OCI-LY7 (cell line): ENCODE data around the gene ANOS1. TPM values are rescaled to one million over a fixed set of nuclear protein-coding genes. Genes with fewer than 3 reads are reported as not detected.

ENCODE experiments used
- BruUV-seq: library from RNA; stranded (reverse); fragments of 400-500 nt; replicated peaks from 2 replicates; lab custom pipeline; 2021; lab: Mats Ljungman, UMichigan
- CTCF ChIA-PET: fragments of 300-600 bp; sonication (Branson Sonifier 250); formaldehyde crosslinking; loops from one replicate; lab custom pipeline; 2022; ENCODE audit warnings: antibody characterized with exemption; ENCODE audit not compliant: unreplicated experiment; lab: Charles Lee
- POLR2A ChIA-PET: fragments of 300-600 bp; sonication (Branson Sonifier 250); formaldehyde crosslinking; loops from one replicate; lab custom pipeline; 2022; ENCODE audit warnings: antibody characterized with exemption; lab: Charles Lee
- DNase-seq: peaks from one replicate; pipeline ENCODE4 v3.0.0-alpha.2; 2015; ENCODE audit warnings: low spot score
- H2AFZ ChIP-seq: fragments of 200-600 bp; sonication (generic), shearing (Covaris generic); 2 replicates; pipeline ENCODE4 v1.6.1; 2014; ENCODE audit warnings: mild to moderate bottlenecking, antibody characterized with exemption, low read length, moderate library complexity
- H3K27ac ChIP-seq: fragments of 200-600 bp; sonication (generic); 2 replicates; pipeline ENCODE4 v1.5.1; 2014; ENCODE audit warnings: mixed run types, low read depth, mild to moderate bottlenecking, moderate library complexity, low read length, inconsistent platforms; ENCODE audit not compliant: poor library complexity, severe bottlenecking
- H3K36me3 ChIP-seq: fragments of 200-600 bp; sonication (generic); 2 replicates; pipeline ENCODE4 v1.6.1; 2014; ENCODE audit warnings: mild to moderate bottlenecking, antibody characterized with exemption, low read length, moderate library complexity, mixed read lengths; ENCODE audit not compliant: insufficient read depth
- H3K4me1 ChIP-seq: fragments of 200-600 bp; sonication (generic); 2 replicates; pipeline ENCODE4 v1.5.1; 2014; ENCODE audit warnings: mild to moderate bottlenecking, low read length; ENCODE audit not compliant: insufficient read depth, poor library complexity, severe bottlenecking
- H3K4me2 ChIP-seq: fragments of 200-600 bp; sonication (generic); 2 replicates; pipeline ENCODE4 v1.6.1; 2014; ENCODE audit warnings: mild to moderate bottlenecking, low read length
- H3K4me3 ChIP-seq: fragments of 200-600 bp; sonication (generic); 2 replicates; pipeline ENCODE4 v1.5.1; 2014; ENCODE audit warnings: mild to moderate bottlenecking, low read depth, low read length; ENCODE audit not compliant: poor library complexity, severe bottlenecking
- H3K79me2 ChIP-seq: fragments of 200-600 bp; sonication (generic); 2 replicates; pipeline ENCODE4 v1.6.1; 2016; ENCODE audit warnings: low read depth, mild to moderate bottlenecking, low read length, moderate library complexity, mixed read lengths; ENCODE audit not compliant: insufficient read depth
- H3K9me2 ChIP-seq: fragments of 200-600 bp; sonication (generic); 2 replicates; pipeline ENCODE4 v1.6.1; 2016; ENCODE audit warnings: mild to moderate bottlenecking, low read length, mixed read lengths; ENCODE audit not compliant: insufficient read depth
- H3K9me3 ChIP-seq: fragments of 200-600 bp; sonication (generic); 2 replicates; pipeline ENCODE4 v1.6.1; 2014; ENCODE audit warnings: mild to moderate bottlenecking, mixed run types, low read length, mixed read lengths
- H4K20me1 ChIP-seq: fragments of 200-600 bp; sonication (generic); 2 replicates; pipeline ENCODE4 v1.6.1; 2014; ENCODE audit warnings: mild to moderate bottlenecking, antibody characterized with exemption, low read length, moderate library complexity, mixed read lengths; ENCODE audit not compliant: insufficient read depth
- CTCF ChIP-seq: fragments of 200-600 bp; sonication (generic); conservative IDR thresholded peaks from 2 replicates; pipeline ENCODE4 v1.5.1; 2014; ENCODE audit warnings: mild to moderate bottlenecking, antibody characterized with exemption, low read length, moderate library complexity, mixed read lengths
- EZH2phosphoT487 ChIP-seq: fragments of 200-600 bp; sonication (generic); IDR thresholded peaks from 2 replicates; pipeline ENCODE4 v1.6.1; 2018; ENCODE audit warnings: low read depth, borderline replicate concordance, mild to moderate bottlenecking, mixed run types, antibody characterized with exemption, low read length, moderate library complexity, mixed read lengths
- intact Hi-C: fragments of 100-400 bp; cut with micrococcal nuclease; formaldehyde crosslinking; loops from one replicate; pipeline ENCODE4 v1.10.0; 2022; ENCODE audit not compliant: unreplicated experiment
- total RNA-seq, 2 experiments: library from RNA; depleted of rRNA in 1 of 2; stranded (reverse); fragments of >200 nt in 1 of 2; shearing (Covaris generic) in 1 of 2; gene quantifications; 2 replicates each; pipeline ENCODE4 v1.2.3, GENCODE V29; 2014 to 2022

Gene ANOS1
- total RNA-seq, 2 experiments from 2014 or later, result not detected

- POLR2A ChIA-PET, result no interaction called here
- intact Hi-C loops, result no loop called here
- Histone ChIP-seq H3K4me2 (no peak overlapping the region), H3K4me3 (no peak overlapping the region), H3K27ac (no peak overlapping the region), H3K79me2 (no peaks in the 10 kb centered on the region), H3K9me3 (no peaks in the 10 kb centered on the region), H3K9me2 (no peaks in the 10 kb centered on the region), H4K20me1 (no peaks in the 10 kb centered on the region), H2AFZ (no peak overlapping the region), H3K36me3 (no peaks in the 10 kb centered on the region), H3K4me1 (no peaks in the 10 kb centered on the region)
- no TSS peak for BruUV-seq
- CTCF ChIA-PET, result no interaction called here
- DNase-seq, result no peak
- TF ChIP-seq EZH2phosphoT487, result no peak
Measured at GRCh38 chrX:8714164-8714563, 17.8 kb downstream of the ANOS1 start.

GRCh38 chrX:8711401-8711800 is 20.5 kb downstream of the ANOS1 start:
- Histone ChIP-seq H3K27ac (no peak overlapping the region), H3K9me3 (no peaks in the 10 kb centered on the region), H3K79me2 (no peaks in the 10 kb centered on the region), H3K9me2 (no peaks in the 10 kb centered on the region), H3K36me3 (no peaks in the 10 kb centered on the region), H3K4me1 (no peaks in the 10 kb centered on the region), H2AFZ (no peak overlapping the region), H3K4me3 (no peak overlapping the region), H3K4me2 (no peak overlapping the region), H4K20me1 (no peaks in the 10 kb centered on the region)
- intact Hi-C loops, result no loop called here
- no peak for DNase-seq
- no TSS peak for BruUV-seq
- CTCF ChIA-PET, result no interaction called here
- no peak for TF ChIP-seq CTCF
- no peak for TF ChIP-seq EZH2phosphoT487
- POLR2A ChIA-PET, result no interaction called here

GRCh38 chrX:8704184-8704583 is 27.8 kb downstream of the ANOS1 start:
- Histone ChIP-seq H4K20me1 (no peaks in the 10 kb centered on the region), H2AFZ (no peak overlapping the region), H3K79me2 (no peaks in the 10 kb centered on the region), H3K9me2 (no peaks in the 10 kb centered on the region), H3K9me3 (no peaks in the 10 kb centered on the region), H3K4me3 (no peak overlapping the region), H3K27ac (no peak overlapping the region), H3K4me1 (no peaks in the 10 kb centered on the region), H3K36me3 (no peaks in the 10 kb centered on the region), H3K4me2 (no peak overlapping the region)
- no peak for TF ChIP-seq EZH2phosphoT487
- DNase-seq, result no peak
- no TSS peak for BruUV-seq
- ChIA-PET CTCF (no interaction called here), POLR2A (no interaction called here)
- intact Hi-C loops, result no loop called here

- TF ChIP-seq EZH2phosphoT487, result no peak
- no peak for TF ChIP-seq CTCF
- H3K79me2 ChIP-seq, result no peaks in the 10 kb centered on the region
- H2AFZ ChIP-seq, result no peak overlapping the region
- H3K9me3 ChIP-seq, result no peaks in the 10 kb centered on the region
- H3K36me3 ChIP-seq, result no peaks in the 10 kb centered on the region
- no peak overlapping the region for H3K4me2 ChIP-seq
- BruUV-seq, result no TSS peak
- no peak overlapping the region for H3K4me3 ChIP-seq
- no peak overlapping the region for H3K27ac ChIP-seq
- H3K4me1 ChIP-seq, result no peaks in the 10 kb centered on the region
- CTCF ChIA-PET, result no interaction called here
- intact Hi-C loops, result no loop called here
- H4K20me1 ChIP-seq, result no peaks in the 10 kb centered on the region
- no peaks in the 10 kb centered on the region for H3K9me2 ChIP-seq
- DNase-seq, result no peak
- POLR2A ChIA-PET, result no interaction called here
Measured at GRCh38 chrX:8692871-8693270, 39.1 kb downstream of the ANOS1 start.
